GM19025 (cell line): ENCODE measurements around the gene DOCK1.
"Not testable (repeated sequence)": the region's sequence is repeated elsewhere in the genome, so short reads cannot be mapped to it uniquely, and the experiment has no call there.

Experiments used
- ATAC-seq: cut with Tn5 transposase; IDR thresholded peaks from one replicate; pipeline ENCODE4 v1.9.1; 2021; ENCODE audit warnings: mild to moderate bottlenecking, low read depth, moderate library complexity; ENCODE audit not compliant: unreplicated experiment

The DOCK1 gene

DNA sequence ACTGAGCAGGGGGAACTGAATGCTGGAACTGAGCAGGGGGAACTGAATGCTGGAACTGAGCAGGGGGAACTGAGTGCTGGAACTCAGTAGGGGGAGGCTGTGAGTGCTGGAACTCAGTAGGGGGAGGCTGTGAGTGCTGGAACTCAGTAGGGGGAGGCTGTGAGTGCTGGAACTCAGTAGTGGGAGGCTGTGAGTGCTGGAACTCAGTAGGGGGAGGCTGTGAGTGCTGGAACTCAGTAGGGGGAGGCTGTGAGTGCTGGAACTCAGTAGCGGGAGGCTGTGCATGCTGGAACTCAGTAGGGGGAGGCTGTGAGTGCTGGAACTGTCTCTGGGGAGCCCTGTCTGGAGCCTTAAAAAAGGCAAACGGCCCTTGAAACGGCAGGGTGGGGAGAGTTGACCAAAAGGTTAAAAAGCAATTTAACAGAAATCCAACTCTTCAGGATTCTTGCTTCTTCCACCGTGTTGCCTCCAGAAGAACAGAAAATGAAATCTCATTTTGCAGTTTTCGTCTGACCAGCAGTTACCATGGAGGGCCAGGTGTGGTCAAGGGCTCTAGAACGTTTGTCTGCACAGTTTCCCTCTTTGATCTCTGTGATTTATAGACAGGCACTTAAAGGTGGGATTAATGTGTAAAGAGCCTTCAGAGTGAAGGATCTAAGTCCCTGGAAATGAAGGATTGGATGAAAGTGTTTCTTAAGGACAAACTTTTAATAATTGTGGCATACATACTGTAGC is 19.1 kb downstream of the DOCK1 start:
- ATAC-seq = no peak

- ATAC-seq = no peak
Observed at GRCh38 chr10:126924915-126925300, 19.7 kb downstream of the DOCK1 start.

- no peak for ATAC-seq
Observed at GRCh38 chr10:126926568-126926967, 21.3 kb downstream of the DOCK1 start.

DNA sequence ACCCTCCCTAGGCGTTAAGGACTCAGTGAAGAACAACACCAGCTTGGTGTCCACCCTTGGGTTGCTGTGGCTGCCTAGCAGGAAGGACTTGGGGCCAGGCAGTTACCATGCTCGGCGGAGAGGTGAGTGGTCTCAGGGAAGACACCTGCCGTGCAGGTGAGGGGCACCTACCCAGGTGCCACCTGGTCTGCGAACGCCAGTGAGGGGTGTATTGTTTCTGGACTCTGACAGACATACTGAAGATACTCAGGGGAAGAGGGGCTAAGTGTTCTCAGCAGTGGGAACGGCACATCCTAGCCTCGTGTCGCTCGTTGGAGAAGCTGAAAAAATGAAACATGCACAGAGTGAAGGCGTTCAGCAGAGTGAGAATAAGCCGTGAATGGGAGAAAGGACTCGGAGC is 22.6 kb downstream of the DOCK1 start:
- no peak for ATAC-seq

DNA sequence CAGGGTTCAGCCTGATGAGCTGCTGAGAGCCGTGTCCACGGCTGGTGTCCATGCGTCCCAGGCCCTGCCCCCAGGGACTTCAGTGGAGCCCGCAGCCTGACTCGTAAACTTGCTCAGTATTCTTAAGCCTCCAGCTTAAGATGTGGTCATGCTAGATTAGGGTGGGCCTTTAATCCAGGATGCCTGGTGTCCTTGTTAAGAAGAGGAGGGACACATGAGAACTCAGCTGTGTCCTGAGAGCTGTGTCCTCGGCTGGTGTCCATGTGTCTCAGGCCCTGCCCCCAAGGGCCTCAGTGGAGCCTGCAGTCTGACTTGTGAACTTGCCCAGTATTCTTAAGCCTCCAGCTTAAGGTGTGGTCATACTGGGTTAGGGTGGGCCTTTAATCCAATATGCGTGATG is 23.0 kb downstream of the DOCK1 start:
- ATAC-seq = no peak

DNA sequence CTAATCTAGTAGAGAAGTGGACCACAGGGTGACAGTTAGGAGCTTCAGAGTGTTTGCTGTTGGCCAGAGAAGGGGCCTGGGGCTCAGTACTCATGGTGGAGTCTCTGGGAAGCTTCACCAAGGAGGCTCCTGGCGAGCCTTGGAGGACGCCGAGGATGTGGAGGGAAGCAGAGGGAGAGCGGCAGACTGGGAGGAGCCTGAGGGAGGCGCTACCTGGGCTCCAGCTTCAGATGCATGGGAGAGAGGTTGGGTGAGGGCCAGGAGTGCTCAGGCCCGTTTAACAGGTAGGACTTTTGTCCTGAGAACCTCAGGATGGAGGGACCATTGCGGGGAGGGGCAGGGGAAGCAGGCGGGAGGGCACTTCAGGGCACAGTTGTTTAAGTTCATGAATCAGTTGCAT is 24.2 kb downstream of the DOCK1 start:
- no peak for ATAC-seq

DNA sequence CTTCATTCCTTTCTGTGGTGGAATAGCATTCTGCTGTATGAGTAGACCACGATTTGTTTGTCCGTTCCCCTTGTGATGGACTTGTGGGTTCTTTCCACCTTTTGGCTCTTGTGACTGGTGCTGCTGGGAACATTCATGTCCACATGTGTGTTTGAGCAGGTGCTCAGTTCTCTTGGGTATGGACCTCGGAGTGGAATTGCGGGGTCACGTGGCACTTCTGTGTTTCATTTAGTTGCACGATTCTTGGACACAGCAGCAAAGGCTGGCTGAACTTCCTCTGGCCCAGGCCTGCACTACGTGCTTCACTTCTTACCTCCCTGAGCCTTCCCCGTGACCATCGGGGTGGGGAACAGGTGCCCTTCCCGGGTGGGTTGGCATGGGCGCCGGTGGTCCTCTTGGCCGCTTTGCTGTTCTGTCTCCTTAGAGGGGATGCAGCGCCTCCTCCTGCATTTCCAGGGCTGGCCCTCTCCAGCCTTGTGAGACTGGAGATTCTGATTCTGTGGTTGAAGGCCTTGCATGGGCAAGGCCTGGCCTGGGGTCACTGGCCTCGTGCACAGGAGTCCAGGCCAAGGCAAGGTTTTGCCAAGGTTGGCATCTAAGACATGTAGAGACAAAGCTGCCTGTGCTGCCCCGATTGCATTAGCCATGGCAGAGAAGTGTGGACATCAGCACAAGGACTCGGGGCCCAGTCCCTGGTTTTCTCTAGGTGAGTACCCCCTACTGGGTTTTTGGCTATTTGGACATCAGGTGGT is 25.1 kb downstream of the DOCK1 start:
- ATAC-seq = no peak

DNA sequence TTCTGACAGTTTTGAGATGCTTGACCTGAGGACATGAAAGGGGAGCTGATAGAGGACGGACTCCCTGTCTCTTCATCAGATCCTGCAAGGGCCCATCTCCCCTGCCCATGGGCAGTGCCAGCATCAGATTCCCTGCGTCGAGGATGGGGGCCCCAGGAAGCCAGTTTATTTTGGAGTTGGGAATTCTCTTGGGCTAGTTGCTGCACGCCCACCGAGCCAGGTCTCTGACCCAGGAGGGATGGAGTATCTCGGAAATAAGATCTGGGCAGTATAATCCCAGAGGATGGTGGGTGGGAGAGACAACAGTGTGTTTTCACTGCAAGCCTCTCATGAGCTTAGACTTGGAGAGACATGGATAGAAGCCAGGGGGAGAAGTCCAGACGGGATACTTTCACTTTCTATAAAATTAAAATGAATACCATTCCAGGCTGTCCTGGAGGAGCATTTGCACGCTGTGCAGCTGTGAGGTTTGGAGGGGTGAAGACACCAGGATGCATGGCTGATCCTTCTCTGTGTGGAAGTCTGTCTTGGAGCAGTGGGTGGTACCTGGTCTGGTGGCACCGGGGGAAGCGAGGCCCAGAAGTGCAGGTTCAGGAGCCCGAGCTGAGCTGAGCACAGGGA is 25.8 kb downstream of the DOCK1 start:
- no peak for ATAC-seq

- no peak for ATAC-seq
Observed at GRCh38 chr10:126931544-126931943, 26.3 kb downstream of the DOCK1 start.

GRCh38 chr10:126932516-126932915 is 27.3 kb downstream of the DOCK1 start:
- ATAC-seq = no peak

DNA sequence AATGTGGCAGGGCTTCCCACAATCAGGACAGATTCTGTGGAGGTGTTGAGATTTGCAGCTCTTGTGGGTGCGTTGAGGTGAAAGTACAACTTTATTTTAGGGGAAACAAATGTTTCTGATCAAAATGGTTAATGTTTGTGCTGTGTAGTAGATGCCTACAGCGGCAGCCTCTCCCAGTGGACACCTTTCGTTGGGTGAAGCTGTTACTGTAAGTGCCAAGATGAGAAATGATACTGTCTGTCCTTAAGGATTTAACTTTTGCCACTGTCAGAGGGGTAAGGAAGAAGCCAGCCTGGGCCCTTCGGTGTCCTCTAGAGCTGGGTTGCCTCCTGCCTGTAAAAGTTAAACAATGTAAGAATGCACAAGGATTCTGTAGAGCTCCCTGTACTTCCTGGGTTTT is 27.9 kb downstream of the DOCK1 start:
- no peak for ATAC-seq

- no peak for ATAC-seq
Observed at GRCh38 chr10:126935263-126935946, 30.2 kb downstream of the DOCK1 start.

DNA sequence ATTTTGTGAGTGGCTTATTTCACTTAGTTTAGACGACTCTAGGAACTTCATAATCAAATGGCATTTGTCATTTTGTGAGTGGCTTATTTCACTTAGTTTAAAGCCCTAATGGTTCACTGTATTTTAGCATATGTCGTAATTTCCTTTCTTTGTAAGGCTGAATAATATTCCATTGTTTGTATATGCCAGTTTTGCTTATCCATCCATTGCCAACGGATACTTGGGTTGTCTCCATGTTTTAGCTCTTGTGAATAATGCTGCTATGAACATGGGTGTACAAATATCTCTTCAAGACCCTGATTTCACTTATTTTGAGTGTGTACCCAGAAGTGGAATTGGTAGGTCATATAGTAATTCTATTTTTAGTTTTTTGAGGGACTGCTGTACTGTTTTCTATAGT is 31.8 kb downstream of the DOCK1 start:
- no peak for ATAC-seq

DNA sequence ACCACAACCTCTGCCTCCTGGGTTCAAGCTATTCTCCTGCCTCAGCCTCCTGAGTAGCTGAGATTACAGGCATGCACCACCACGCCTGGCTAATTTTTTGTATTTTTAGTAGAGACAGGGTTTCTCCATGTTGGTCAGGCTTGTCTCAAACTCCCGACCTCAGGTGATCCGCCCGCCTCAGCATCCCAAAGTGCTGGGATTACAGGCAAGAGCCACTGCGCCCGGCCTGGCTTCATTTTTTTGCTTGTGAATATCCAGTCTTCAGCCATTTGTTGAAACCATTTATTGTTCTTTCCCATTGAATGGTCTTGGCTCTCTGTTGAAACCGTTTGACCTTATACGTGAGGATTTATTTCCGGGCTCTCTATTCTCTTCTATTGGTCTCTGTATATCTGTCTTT is 32.9 kb downstream of the DOCK1 start:
- not testable (repeated sequence) for ATAC-seq

GRCh38 chr10:126939706-126940105 is 34.5 kb downstream of the DOCK1 start:
- no peak for ATAC-seq

DNA sequence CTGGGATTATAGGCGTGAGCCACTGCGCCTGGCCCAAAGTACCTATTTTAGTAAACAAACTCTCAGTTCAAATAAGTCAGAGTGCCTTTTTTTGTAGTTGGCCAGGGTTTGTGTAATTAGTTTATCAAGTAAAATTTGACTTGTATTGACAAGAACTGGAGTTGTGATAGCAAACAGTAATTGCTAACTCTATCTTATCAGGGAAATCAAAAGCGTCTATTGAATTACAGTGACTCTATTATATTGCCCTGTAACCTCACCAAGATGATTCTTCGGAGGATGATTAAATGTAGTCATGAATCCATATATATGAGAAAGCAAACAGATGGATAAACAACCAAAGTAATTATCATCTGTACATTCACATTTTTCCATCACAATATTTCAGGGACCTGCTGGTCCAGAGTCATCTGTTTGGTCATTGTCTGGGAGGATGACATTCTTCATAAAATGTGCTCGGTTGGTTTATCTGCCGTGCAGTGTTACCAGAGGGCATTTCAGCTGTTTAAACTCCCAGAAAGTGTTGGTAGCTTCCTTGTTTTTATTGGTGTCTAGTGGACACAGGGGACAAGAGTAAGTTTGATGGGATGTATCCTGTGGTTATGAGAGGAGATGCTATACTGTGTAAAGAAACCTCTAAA is 35.6 kb downstream of the DOCK1 start:
- no peak for ATAC-seq

GRCh38 chr10:126944191-126944590 is 39.0 kb downstream of the DOCK1 start:
- ATAC-seq = no peak

- ATAC-seq = no peak
Observed at GRCh38 chr10:126945351-126946030, 40.3 kb downstream of the DOCK1 start.

DNA sequence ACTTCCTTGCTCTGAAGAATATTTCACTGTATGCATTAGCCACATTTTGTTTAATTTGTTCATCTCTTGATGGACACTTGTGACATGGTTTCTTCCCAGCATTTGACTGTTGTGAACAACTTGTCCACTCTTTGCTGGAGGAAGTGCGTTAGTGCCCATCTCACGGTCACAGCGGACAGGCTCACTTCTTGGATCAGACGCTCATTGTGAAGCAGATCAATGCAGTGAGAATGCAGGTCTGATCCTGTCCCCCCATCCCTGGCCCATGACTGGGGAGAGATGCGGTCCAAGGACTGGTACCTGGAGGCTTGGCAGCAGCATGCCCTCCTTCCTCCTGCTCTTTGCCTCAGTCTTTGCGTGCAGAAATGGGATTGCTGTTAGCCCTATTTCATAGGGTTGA is 41.5 kb downstream of the DOCK1 start:
- no peak for ATAC-seq
